Epithelial cell of proximal tubule (primary cell): ENCODE results near the gene TIE1. TPM values are rescaled to one million over a fixed set of nuclear protein-coding genes. Genes with fewer than 3 reads are reported as not detected.

Source experiments
- DNase-seq: peaks from one replicate; pipeline ENCODE4 v3.0.0-alpha.2; 2011; ENCODE audit warnings: low read depth
- H3K4me3 ChIP-seq: 2 replicates; pipeline ENCODE4 v1.5.1; 2011; ENCODE audit warnings: low read depth, mild to moderate bottlenecking, low read length
- total RNA-seq: library from RNA; depleted of rRNA; stranded (reverse); fragments of >200 nt; gene quantifications from 2 replicates; pipeline ENCODE4 v1.2.3, GENCODE V29; 2015
- TF ChIP-seq, protein P1 (sequence below): conservative IDR thresholded peaks from 2 replicates; pipeline ENCODE4 v1.5.1; 2012; ENCODE audit warnings: low read depth, mild to moderate bottlenecking, low read length

TIE1 gene
- total RNA-seq, 1 donor from 2014 or later: 1.2 TPM

DNA sequence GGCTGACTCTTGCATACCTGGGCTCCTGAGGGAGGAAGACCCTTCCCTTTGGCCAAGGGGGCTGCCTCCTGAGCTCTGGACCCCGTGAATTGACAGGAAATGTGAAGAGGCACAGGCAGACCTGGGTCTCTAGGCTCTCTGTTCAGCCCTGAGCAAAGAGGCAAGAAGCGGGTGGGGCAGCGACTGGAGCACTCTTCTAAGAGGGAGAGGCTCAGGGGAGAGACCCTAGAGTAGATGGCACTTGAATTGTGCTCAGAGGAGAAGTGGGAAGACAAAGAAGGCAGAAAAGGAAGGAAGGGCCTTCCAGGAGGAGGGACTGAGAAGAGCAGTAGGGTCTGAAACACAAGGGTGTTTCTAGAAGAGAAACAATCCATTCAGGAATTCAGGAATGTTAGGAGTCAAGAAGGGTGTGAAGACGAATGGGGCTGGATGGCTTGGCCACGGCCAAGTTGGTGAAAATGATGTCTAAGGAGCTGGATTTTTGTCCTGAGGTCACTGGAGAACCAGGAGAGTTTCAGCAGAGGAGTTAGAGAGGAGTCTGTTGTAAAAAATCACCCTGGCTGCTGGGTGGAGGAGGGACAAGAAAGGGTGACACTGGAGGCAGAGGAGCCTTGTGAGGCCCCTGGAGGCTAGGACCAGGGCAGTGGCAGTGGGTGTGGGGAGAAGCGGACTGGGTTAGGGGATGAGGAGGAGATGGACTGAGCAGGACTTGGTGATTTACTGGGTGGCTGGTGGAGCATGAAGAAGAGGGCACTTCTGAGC lies 5.3 kb downstream of the TIE1 start:
- TF ChIP-seq, protein P1, sequence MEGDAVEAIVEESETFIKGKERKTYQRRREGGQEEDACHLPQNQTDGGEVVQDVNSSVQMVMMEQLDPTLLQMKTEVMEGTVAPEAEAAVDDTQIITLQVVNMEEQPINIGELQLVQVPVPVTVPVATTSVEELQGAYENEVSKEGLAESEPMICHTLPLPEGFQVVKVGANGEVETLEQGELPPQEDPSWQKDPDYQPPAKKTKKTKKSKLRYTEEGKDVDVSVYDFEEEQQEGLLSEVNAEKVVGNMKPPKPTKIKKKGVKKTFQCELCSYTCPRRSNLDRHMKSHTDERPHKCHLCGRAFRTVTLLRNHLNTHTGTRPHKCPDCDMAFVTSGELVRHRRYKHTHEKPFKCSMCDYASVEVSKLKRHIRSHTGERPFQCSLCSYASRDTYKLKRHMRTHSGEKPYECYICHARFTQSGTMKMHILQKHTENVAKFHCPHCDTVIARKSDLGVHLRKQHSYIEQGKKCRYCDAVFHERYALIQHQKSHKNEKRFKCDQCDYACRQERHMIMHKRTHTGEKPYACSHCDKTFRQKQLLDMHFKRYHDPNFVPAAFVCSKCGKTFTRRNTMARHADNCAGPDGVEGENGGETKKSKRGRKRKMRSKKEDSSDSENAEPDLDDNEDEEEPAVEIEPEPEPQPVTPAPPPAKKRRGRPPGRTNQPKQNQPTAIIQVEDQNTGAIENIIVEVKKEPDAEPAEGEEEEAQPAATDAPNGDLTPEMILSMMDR: no peak
- DNase-seq: no peak

DNA sequence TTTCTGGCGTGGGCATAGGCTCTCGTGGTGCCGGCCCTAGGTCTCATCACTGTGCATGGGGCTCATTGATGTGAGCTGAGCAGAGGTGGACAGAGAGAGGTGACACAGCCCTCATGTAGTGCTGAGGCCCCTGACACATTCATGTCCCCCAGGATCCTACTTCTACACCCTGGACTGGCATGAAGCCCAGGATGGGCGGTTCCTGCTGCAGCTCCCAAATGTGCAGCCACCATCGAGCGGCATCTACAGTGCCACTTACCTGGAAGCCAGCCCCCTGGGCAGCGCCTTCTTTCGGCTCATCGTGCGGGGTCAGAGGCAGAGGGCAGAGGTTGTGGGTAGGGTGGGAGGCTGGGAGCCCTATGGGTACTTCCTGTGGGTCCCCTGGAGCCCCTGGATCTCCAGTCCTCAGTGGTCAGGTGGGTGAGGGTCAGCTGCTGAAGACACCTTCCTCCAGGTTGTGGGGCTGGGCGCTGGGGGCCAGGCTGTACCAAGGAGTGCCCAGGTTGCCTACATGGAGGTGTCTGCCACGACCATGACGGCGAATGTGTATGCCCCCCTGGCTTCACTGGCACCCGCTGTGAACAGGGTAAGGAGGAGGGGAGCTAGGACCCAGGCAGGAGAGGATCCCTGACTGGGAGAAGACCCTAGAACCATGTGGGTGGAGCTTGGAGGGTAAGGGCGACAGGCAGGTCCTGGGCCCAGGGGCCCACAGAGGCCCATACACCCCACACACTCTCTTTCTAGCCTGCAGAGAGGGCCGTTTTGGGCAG lies 6.1 kb downstream of the TIE1 start:
- H3K4me3 ChIP-seq: no peak overlapping the region
- DNase-seq: no peak
- TF ChIP-seq, protein P1: no peak

More for the DNA sequence above, 5.3 kb downstream of the TIE1 start:
- H3K4me3 ChIP-seq: no peak overlapping the region

GRCh38 chr1:43307458-43308158 lies 6.8 kb downstream of the TIE1 start:
- TF ChIP-seq, protein P1: no peak
- no peak for DNase-seq
- no peak overlapping the region for H3K4me3 ChIP-seq

GRCh38 chr1:43308635-43309404 lies 8.0 kb downstream of the TIE1 start:
- TF ChIP-seq, protein P1: no peak
- no peak for DNase-seq
- H3K4me3 ChIP-seq: no peak overlapping the region

- no peak for DNase-seq
- no peak overlapping the region for H3K4me3 ChIP-seq
- TF ChIP-seq, protein P1: no peak
Observed at GRCh38 chr1:43309405-43310025, 8.7 kb downstream of the TIE1 start.

DNA sequence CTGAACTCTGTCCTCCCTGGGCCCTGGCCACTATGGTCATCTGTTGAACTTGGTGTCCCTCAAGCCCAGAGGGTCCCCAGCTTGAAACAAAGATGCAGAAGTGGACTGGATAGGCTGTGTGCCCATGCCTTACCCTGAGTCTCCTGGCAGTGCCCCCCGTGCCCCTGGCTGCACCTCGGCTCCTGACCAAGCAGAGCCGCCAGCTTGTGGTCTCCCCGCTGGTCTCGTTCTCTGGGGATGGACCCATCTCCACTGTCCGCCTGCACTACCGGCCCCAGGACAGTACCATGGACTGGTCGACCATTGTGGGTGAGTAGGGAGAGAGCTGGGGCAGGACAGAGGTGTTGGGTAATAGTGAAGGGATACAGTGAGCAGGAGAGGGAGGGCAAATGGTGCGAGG lies 10.7 kb downstream of the TIE1 start:
- H3K4me3 ChIP-seq: no peak overlapping the region
- TF ChIP-seq, protein P1: no peak
- DNase-seq: no peak
